ENCODE results near the gene SIRT2. TPM values are rescaled to one million over a fixed set of nuclear protein-coding genes. Genes with fewer than 3 reads are reported as not detected.

SIRT2 gene
- total RNA-seq, 2 experiments from 2014 or later = 28.3 to 30.4 TPM

DNA sequence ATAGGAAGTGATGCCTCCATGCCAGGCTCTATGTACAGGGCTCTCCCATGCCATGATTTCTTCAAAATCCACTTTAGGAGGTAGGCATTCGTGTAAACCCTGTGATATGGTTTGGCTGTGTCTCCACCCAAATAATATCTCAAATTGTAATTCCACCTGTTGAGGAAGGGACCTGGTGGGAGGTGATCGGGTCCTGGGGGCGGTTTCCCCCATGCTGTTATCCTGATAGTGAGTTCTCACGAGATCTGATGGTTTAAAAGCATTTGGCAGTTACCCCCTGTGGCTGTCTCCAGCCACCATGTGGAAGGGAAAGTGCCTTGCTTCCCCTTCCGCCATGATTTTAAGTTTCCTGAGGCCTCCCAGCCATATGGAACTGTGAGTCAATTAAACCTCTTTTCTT is 23.1 kb upstream of the SIRT2 start:
- CTCF ChIA-PET = no interaction called here

DNA sequence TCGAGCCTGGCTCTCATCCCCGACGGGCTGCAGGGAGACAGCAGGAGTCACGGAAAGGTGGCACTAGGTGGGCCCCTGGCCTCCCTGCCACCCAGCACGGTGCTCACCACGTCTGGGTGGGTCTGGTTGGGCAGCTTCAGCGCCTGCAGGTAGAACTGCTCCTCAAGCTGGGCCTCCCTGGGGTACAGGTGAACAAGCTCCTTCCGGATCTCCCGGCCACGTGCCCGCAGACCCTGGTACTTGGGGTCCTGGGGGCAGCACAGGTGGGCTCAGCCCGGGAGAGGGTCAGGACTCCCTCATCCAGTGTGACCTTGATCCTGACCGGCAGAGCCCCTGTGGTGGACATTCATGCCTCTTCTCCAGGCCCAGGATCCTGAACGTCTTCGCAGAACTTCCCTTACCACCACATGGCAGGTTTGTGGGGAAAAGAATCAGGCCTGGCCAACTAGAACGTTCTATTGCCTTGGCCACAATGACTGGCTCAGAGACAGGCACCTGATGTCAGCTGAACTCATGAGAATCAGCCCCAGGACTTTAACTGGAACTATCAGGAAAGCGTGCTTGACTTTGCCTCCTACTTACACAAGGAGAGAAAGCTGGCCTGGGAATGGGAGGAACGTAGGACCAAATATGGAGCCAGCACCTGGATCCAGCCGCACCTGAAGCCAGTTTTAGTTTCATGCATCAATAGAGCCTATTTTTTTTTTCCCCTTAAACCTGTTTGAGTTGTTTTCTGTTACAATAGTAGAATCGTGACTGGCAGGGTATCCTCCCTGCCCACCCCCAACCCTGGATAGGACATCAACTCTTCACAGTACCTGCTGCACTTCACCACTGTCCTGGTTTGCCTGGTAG is 22.2 kb upstream of the SIRT2 start:
- POLR2A ChIA-PET = no interaction called here

More for the DNA sequence above, 23.1 kb upstream of the SIRT2 start:
- POLR2A ChIA-PET = no interaction called here

DNA sequence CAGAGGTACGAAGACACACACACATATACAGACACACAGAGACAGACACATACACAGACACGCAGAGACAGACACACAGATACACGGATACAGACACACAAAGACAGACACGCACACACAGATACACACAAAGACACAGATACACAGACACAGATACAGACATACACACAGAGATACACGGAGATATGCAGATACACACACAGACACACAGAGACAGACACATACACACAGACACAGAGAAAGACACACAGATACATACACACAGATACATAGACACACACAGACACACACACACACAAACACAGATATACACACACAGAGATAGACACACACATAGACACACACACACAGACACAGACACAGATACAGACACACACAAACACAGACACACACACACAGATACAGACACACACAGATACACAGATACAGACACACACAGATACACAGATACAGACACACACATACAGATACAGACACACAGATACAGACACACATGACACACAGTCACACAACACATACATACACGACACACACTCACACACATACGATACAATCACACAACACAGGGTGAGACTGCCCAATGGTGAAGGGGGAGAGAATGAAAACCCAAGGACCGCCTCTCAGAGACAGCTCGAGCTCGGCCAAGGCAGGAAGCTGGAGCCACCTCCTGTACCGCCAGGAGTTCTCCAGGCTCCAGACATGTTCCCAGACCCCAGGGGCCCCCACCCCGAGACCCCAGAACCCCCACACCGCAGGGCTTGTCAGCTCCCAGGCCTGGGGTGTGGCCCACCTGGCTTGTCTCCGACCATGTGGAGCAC is 21.4 kb upstream of the SIRT2 start:
- POLR2A ChIA-PET = no interaction called here
- CTCF ChIA-PET = no interaction called here

More for the DNA sequence above, 22.2 kb upstream of the SIRT2 start:
- CTCF ChIA-PET = no interaction called here

DNA sequence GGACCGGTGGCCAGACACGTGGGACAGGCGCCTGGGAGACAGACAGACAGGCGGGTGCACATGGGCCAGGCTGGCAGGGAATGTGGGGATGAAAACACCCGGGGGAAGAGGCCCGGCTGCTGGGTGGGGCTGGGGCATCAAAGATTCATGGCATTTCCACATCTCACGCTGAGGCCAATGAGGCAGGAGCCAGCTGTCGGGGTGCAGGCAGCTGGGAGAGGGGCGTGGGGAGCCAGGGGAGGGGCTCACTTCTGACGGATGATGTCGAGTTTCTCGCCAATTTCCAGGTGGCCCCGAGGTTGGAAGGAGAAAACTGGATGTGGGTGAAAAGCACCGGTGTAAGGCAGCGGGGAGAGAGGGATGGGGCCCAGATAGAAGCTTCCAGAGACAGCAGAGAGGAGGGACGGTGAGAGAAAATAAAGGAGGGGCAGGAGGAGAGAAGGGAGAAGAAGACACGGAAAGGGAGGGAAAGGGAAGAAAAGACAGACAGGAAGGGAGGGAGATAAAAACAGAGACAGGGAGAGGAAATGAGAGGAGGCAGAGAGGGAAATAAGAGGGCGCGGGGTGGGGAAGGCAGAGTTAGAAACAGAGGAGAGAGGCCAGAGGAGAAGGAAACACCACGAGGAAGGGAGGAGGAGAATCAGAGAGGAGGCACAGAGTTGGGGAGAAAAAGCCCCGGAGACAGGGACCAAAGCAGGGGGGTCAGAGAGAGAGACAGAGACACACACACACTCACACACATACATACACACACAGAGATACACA is 20.6 kb upstream of the SIRT2 start:
- CTCF ChIA-PET = no interaction called here
- POLR2A ChIA-PET = no interaction called here

DNA sequence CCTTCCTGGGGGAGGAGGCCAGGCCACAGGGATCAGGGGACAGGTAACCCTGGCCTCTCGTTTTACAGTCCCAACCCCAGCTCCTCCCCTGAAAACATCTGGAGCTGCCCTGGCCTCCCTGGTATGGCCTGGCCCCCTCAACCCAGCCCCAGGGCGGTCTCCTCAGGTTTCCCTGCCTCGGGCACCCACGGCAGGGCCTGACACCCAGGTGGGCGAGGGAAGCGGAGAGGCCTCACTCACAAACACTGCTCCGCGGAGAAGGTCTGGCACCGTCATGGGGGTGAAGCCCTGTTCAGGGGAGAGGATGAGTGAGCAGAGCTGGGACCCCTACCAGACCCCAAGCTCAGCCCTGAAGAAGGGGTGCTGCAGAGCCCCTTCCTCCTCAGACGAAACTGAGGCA is 19.1 kb upstream of the SIRT2 start:
- ChIA-PET POLR2A (no interaction called here), CTCF (interaction anchor here (1.8 kb wide), 1 partner anchor 12 kb away, joined by 4 read pairs; the partner anchor contains the start of genes MRPS12 and SARS2)

DNA sequence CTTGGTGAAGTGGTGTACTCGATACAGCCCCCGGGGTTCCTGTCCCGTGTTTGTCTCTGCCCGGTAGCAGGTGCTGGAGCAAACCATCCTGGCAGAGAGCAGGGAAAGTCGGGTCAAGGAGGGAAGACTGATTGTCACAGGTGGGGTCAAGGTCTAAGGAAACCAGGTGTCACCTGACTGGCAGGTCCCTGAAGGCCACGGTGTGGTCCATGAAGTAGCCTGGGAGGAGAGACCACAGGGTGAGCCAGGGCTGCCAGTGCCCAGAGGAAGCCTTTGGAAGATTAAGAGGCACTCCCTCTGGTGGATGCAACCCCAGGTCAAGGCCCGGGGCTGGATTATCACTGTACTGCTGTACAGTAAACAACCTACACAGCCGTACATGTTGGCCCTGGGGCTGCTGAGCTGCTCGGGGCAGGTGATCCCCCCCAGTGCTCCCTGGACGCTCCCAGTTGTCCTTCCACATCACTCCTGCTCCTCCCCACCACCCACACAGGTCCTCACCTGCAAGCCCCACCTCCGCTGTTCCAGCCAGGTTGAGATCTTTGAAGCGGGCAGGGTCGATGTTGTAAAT is 18.6 kb upstream of the SIRT2 start:
- POLR2A ChIA-PET = no interaction called here
- CTCF ChIA-PET = interaction anchor here (1.8 kb wide), 1 partner anchor 12 kb away, joined by 4 read pairs; the partner anchor contains the start of genes MRPS12 and SARS2

DNA sequence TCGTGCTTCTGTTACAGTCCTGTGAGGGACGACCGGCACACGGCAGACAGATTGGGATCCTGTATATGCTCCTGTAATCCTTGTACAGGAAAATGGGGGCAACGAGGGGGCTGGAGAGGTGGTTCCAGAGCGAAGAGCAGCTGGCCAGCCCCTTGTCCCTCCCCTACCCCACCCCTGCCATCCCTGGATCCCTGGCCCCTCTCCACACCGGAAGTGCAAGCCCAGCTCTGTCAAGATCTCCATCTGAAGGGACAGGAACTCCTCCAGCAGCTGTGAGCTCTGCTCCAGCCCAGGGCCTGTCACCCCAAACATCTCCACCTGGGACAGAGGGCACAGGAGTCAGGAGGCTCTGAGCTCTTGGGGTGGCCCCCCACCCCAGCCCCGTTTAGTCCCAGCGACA is 18.1 kb upstream of the SIRT2 start:
- POLR2A ChIA-PET = no interaction called here
- CTCF ChIA-PET = interaction anchor here (1.8 kb wide), 1 partner anchor 13 kb away, joined by 4 read pairs; the partner anchor contains the start of genes MRPS12 and SARS2

DNA sequence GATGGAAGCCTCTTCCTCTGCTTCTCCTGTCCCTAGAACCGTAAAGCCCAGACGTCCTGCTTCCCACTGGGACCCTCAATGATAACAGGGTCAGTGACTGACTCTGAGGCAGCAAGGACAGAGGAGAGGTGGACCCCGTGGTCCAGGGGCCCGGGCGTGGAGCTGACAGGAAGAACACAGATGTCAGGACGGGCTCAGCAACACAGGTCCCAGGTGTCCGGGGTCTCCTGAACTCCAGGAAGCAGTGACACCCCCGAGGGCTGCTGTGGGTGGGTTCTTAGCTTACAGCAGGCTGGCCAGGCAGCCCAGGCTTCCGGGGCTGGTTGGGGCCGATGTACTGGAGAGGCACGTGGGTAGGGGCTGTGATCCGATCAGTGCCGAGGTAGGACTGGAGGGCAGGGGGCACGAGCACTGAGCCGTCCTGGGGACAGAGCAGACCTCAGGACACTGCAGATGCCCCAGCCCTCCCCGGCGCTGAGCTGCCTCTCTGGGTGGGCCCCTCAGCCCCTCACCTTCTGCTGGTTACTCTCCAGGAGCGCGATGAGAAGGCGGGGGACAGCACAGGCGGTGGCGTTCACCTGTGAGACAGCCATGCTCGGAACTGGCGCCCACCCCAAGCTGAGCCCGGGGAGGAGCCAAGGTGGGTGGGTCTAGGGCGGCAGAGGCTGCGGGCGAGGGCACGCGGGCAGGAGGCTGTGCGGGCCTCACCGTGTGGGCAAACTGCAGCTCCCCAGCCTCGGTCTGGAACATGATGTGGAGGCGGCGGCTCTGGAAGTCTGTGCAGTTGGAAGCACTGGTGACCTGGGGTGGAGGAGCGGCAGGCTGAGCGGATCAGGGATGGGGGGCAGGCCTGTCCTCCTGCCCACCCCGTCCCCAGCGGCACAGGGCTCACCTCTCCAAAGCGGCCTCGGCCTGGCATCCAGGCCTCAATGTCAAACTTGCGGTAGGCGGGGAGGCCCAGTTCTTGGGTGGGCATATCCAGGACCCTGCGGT is 16.2 kb upstream of the SIRT2 start:
- ChIA-PET CTCF (no interaction called here), POLR2A (no interaction called here)

DNA sequence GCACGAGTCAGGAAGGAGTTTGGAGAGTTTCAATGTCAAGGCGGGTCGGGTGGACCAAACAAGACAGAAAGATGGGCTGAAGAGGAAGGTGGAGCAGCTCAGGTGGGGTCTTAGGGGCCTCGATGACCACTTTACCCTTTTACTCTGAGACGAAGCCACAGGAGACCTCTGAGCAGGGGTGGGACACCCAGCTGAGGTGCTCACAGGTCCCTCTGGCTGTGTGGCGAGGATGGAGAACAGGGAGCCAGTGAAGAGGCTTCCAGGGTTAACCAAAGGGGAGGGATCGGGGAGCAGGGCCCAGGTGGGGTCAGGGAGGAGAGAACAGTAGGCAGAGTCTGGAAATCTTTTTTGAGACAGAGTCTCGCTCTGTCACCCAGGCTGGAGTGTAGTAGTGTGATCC is 14.5 kb upstream of the SIRT2 start:
- ChIA-PET CTCF (interaction anchor here (0.7 to 1.0 kb wide), 2 partner anchors 13 to 152 kb away, joined by 3 to 6 read pairs; no protein-coding TSS in a partner anchor), POLR2A (interaction anchor here (0.5 to 0.7 kb wide), 3 partner anchors 8 to 26 kb away, joined by 3 to 10 read pairs (median 5); no protein-coding TSS in a partner anchor)

DNA sequence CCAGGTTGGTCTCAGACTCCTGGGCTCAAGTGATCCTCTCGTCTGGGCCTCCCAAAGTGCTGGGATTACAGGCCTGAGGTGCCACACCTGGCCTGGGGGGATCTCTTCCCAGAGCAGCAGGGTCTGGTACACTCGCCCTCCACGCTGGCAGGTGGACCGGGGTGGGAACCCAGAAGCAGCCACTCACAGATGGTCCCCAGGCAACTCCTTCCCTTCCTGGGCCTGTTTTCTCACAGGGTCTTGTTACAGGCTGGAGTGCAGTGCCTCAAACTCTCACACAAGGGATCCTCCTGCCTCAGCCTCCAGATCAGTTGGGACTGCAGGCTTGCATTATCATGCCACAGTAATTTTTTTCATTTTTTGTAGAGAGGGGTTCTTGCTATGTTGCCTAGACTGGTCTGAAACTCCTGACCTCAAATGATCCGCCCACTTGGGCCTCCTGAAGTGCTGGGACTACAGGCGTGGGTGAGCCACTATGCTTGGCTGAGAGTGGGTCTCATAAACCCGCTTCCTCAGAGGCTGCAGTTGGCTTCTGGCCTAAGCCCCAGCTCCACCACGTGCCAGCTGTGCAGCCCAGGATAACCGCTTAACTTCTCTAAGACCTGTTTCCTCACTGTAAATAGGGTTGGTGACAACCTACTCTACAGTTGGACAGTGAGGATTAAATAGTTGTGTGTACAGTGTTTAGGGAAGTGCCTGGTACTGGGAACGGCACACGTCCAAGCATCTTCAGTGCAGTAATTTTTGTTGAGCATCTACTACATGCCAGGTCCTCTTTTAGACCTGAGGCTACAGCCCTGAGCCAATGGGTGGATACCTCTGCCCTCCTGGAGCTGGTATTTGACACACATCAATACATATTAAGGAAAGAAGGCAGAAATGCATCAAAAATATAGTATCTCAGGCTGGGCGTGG is 13.4 kb upstream of the SIRT2 start:
- CTCF ChIA-PET = interaction anchor here (0.9 to 1.2 kb wide), 3 partner anchors 12 to 42 kb away, joined by 3 to 5 read pairs (median 3); no protein-coding TSS in a partner anchor
- POLR2A ChIA-PET = interaction anchor here (0.6 kb wide), 1 partner anchor 209 kb away, joined by 7 read pairs; no protein-coding TSS in a partner anchor

DNA sequence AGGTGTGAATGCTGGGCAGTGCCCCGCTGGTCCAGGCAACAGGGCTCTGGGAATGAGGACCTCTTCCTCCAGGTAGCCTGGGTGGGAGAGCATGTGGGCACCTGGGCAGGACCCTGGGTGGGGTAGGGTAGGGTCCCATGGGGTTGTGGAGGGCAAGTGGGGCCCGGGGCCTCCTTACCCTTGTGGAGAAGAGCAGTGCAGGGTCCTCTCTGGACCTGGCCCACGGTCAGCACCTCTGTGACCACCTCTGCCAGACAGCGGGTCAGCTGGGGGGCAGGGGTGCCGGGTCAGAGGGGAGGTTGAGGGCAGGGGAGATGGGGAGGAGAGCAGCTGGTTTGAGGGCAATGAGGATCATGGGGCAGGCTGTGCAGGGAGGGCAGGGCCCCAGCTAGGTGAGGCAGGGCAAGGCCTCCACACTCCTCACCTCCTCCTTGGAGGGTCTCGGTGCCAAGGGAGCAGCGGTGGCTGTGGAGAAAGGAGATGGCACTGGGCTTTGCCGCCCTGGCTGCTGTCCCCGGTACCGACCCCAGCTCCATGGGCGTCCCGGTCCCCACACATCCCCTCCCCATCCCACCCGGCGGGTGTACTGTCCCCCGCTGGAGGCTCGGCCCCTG is 12.1 kb upstream of the SIRT2 start:
- POLR2A ChIA-PET = no interaction called here
- CTCF ChIA-PET = interaction anchor here (1.2 kb wide), 1 partner anchor 24 kb away, joined by 5 read pairs; no protein-coding TSS in a partner anchor

DNA sequence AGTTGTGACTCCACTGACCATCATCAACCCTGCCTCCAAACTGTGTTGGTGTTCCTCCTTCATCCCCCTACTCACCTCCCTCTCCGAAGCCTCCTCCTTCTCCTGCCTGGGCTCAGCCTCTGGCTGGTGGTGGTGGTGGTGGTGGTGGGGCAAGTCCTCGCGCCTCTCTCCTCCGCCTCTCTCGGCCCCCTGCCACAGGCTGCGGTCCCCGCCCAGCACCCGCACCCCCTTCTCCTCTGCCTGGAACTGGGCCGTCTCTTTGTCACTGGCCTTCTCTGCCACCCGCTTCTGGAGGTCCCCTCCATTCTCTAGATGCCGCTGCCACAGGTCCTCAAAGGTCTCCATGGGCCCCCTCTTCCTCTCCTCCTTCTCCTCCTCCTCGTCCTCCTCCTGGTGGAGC is 11.1 kb upstream of the SIRT2 start:
- ChIA-PET CTCF (interaction anchor here (4.0 kb wide), 1 partner anchor 19 kb away, joined by 13 read pairs; the partner anchor contains the start of genes MRPS12 and SARS2), POLR2A (no interaction called here)

DNA sequence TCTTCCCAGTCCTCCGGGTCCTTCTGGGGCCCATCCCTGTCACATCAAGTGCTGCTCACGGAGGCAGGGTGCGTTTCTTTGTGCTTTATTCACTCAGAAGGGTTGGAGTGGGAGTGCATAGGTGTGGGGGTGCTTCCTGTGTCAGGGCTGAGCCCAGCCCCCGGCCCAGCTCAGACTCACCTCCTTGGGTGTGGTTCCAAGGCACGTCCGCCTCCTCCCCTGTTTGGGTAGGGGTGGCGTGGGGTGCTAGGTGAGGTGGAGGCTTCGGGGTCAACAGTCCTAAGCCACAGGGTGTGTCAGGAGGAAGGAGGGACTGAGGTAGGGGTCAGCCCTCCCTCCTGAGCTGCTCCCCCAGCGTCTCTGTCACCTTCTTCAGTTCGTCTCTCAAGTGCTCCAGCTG is 9.5 kb upstream of the SIRT2 start:
- ChIA-PET POLR2A (no interaction called here), CTCF (interaction anchor here (4.0 kb wide), 1 partner anchor 21 kb away, joined by 13 read pairs; the partner anchor contains the start of genes MRPS12 and SARS2)

DNA sequence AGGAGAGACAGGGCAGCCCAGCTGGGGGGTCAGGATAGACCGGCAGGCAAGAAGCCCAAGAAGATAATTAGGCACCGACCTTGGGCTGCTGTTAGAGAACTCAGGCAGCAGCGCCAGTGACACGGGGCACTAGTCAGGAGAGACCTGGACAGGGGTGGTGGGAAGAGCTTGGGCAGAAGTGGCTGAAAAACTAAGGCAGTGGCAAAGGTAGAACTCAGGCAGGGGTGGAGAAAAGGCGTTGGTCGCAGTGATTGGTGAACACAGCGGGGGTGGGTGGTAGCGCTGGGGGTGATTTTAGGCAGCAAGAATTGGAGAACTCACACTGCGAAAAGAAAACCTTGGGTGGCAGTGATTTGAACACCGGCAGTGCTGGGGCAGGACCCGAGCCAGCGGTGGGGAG is 8.3 kb upstream of the SIRT2 start:
- CTCF ChIA-PET = interaction anchor here (4.0 kb wide), 1 partner anchor 22 kb away, joined by 13 read pairs; the partner anchor contains the start of genes MRPS12 and SARS2
- POLR2A ChIA-PET = no interaction called here

DNA sequence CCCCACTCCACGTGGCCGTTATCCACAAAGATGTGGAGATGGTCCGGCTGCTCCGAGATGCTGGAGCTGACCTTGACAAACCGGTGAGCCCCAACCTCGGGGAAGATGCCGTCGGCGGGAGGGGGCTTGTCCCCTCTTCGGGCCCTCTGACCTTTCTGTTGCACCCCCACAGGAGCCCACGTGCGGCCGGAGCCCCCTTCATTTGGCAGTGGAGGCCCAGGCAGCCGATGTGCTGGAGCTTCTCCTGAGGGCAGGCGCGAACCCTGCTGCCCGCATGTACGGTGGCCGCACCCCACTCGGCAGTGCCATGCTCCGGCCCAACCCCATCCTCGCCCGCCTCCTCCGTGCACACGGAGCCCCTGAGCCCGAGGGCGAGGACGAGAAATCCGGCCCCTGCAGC is 7.8 kb upstream of the SIRT2 start:
- ChIA-PET POLR2A (no interaction called here), CTCF (interaction anchor here (4.0 kb wide), 1 partner anchor 23 kb away, joined by 13 read pairs; the partner anchor contains the start of genes MRPS12 and SARS2)

DNA sequence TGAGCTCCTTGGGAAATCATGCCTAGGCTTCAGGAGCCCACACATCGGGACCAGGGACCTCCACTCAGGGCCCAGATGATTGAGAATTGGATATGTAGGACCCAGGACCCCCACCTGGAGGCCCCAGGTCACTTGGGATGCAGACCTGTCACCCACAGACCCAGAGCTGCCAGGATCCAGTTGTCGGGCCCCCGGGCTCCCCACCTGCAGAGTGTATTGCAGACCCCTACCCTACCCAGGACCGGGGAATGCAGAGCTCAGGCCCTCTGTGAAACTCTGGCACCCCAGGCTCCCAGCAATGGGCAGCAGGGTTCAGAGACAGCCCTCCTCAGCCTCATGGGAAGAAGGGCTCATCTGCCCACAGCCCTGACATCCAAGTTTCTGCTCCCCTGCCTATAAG is 6.2 kb upstream of the SIRT2 start:
- ChIA-PET POLR2A (interaction anchor here (0.6 kb wide), 1 partner anchor 8 kb away, joined by 5 read pairs; no protein-coding TSS in a partner anchor), CTCF (no interaction called here)

Measured in activated CD8-positive, alpha-beta memory T cell treated with anti-CD3 and anti-CD28 coated beads for 36 hours (primary cell).